Esophagus squamous epithelium (tissue), 4 donors: ENCODE results near the gene FABP6.

Experiments used
- CTCF ChIP-seq, 6 experiments: fragments of 450-650 bp in 4 of 6; fragments of 200-600 bp in 2 of 6; sonication (generic) in 2 of 6; IDR thresholded peaks; one replicate each; pipeline ENCODE4 v1.5.1; 2016 to 2019; ENCODE audit warnings: antibody characterized with exemption in 6 of 6, mild to moderate bottlenecking in 4 of 6, moderate library complexity in 4 of 6
- POLR2A ChIP-seq, 4 donors: fragments of 450-650 bp; IDR thresholded peaks; one replicate each; pipeline ENCODE4 v1.6.1; 2017; ENCODE audit warnings: antibody characterized with exemption in 4 of 4, mild to moderate bottlenecking in 4 of 4, moderate library complexity in 3 of 4

GRCh38 chr5:160197341-160198144 lies 31.8 kb upstream of the FABP6 start:
- no peak for TF ChIP-seq CTCF (IDR thresholded peaks at IDR 0.05)
- TF ChIP-seq POLR2A (IDR thresholded peaks at IDR 0.05), result no peak
